COR-L47 (cell line): ENCODE measurements around the gene COIL.

Experiments used
- DNase-seq: peaks from one replicate; lab custom pipeline; 2025; lab: John Stamatoyannopoulos, UW

The COIL gene

DNA sequence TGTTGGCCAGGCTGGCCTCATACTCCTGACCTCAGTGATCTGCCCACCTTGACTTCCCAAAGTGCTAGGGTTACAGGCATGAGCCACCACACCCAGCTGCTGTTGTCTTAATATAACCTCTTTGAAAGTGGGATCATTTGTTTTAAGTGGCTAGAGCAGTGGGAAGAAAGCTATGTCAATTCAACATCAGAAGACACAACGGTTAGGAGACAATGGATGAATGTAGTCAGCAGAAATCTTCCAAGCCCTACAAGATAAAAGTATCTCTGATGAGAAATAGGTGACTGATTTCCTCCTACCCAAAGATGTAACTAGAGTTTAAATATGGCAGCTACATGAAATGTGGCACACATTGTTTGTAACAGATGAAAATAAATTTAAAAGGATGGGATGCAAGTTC lies 27.0 kb downstream of the COIL start:
- DNase-seq, result no peak

DNA sequence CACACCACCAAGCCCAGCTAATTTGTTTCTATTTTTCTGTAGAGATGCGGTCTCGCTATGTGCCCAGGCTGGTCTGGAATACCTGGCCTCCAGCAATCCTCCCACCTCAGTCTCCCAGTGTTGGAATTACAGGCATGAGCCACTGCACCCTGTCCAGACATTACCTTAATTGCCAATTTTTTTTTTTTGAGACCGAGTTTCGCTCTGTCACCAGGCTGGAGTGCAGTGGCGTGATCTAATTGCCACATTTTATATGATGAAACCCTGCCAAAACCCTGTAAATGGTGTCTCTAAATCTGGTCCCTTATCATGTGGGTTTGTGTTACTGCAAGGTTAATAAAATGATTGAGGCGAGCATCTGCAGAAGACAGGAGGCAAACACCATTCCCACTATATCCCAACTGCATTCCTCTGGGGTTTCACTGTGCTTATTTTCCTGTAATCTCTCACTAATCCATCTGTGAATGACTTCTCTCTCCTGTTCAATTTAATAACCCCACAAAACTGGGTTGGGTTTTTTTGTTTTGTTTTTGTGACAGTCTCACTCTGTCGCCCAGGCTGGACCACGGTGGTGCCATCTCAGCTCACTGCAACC lies 27.6 kb downstream of the COIL start:
- DNase-seq, result no peak

DNA sequence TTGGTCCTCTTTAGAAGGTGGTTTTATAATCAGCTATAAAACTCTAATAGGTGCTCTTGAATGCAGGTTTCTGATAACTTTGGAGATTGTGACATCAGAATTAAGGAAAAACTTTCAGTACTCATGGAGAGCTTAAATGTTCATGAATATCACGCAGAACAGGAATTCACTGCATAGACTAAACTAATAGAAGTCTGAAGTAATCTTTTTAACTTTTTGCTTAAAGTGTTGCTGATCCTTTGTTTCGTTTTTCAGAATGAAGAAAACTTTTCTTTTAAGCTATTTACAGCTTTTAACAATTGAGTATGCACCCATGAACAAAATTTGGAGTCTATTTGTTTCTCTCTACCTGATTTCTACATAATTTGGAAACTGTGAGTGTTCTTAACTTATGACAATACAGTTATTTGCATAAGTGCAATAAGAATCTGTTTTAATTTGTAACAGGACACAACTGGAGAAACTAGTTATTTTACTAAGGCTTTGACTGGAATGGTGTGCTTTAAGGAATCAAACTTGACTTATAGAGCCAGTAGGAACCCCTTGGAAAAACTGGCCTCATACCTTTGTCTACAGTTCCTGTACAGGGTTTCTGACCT lies 30.0 kb downstream of the COIL start:
- no peak for DNase-seq

DNA sequence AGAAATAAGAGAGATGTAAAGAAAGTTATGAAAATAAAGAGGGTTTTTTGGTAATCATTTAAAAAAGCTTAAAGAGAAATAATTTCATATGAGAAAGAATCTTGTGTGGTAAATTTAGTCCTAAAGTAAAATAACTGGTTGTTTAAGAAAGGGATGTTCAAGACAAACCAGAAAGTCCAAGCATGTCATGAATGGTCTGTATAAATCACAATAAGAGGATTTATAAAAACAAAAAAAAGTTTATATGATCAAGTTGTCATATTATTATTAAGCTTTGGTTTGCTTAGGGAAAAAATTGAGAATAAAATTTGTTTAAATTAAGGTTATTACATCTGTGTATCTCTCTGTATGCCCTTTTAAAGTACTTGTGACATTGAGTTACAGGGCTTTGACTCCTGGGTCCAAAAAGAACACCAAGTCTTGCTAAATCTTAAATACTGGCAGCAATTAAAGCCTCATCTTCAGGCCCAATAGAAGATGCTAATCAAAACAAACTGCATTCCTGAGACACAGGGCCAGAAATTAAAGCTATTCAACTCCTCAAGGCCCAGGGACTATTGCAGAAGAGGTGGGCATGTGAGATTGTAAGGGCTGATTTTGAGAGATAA lies 31.4 kb downstream of the COIL start:
- DNase-seq, result no peak

DNA sequence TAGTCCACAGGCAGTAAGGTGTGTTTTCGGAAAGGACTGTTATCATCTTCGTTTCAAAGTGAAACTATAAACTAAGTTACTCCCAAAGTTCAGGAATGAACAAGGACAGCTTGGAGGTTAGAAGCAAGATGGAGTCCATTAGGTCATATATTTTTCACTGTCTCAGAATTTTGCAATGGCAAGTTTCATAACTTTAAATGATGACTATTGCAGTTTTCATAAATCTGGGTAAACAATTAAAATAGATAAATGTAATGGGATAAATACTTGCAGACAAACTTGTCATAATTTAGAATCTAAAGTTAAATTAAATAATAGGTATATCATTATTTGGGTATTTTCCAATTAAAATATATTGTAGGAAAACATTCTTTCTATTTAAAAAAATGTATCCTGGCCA lies 32.3 kb downstream of the COIL start:
- no peak for DNase-seq

DNA sequence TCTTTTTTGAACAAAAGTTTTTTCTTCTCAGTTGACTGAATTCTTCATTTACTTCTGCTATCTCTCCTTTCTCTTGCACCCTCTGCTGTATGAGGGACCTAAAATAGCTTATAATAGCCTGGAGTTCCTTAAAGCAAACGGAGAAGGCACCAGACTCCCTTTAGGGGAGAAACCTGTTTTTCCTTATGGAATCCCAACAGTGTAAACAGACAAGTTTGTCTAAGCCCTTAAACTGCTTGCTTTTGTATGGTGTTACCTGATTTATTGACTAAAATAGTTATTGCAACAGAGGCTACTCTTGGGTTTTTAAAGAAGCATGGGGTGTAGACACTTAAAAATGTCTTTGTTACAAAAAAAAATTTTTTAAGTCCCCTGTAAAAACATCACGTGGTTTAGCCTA lies 34.1 kb downstream of the COIL start:
- no peak for DNase-seq

DNA sequence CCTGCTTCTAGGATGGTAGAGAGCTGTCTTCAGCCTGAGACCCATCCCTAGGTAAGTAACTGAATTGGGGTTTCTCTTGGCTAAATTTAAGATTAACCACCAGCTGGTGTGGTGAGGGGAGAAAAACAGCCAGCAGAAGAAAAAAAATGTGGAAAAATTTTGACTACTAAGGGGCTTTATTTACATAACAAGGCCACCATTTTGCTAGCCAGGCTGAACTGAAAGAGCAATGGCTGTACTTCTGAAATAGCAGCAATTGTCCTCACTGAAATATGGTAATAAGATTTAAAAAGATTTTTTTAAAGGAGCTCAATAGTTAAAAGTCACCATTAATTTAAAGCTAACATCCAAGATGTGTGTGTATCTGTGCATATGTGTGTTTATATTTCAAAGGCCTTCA lies 34.6 kb downstream of the COIL start:
- DNase-seq, result no peak

DNA sequence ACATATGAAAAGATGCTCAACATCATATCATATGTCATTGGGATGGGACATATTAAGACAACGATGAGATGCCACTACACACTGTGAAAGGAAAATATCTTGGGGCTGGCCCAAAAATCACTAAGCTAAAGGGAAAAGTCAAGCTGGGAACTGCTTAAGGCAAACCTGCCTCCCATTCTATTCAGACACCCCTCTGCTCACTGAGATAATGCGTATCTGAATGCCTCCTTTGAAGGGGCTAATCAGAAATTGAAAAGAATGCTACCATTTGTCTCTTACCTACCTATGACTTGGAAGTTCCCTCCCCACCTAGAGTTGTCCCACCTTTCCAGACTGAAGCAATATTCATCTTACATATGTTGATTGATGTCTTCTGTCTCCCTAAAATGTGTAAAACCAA lies 35.8 kb downstream of the COIL start:
- no peak for DNase-seq

DNA sequence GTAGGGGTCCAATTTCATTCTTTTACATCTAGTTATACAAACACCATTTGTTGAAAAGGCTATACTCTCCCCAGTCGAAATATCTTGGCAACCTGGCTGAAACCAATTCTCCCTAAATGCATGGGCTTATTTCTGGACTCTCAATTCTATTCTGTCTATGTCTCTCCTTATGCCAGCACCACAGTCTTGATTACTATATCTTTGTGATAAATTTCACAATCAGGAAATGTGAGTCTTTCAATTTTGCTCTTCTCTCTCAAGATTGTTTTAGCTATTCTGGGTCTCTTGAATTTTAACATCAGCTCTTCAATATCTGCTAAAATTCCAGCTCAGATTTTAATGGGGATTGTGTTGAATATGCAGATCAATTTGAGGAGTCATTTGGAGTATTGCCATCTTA lies 41.1 kb downstream of the COIL start:
- no peak for DNase-seq

DNA sequence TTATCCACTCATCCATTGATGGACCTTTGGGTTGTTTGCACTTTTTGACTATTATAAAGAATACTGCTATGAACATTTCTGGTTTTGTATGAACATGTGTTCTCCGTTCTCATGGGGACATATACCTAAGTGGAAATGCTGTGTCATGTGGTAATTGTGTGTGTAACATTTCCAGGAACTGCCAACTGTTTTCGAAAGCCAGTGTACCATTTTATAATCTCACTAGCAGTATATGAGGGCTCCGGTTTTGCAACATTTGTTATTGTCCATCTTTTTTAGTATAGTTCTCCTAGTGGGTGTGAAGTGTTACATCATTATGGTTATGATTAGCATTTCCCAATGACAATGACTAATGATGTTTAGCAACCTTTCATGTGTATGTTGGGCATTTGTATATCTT lies 41.9 kb downstream of the COIL start:
- DNase-seq, result no peak

DNA sequence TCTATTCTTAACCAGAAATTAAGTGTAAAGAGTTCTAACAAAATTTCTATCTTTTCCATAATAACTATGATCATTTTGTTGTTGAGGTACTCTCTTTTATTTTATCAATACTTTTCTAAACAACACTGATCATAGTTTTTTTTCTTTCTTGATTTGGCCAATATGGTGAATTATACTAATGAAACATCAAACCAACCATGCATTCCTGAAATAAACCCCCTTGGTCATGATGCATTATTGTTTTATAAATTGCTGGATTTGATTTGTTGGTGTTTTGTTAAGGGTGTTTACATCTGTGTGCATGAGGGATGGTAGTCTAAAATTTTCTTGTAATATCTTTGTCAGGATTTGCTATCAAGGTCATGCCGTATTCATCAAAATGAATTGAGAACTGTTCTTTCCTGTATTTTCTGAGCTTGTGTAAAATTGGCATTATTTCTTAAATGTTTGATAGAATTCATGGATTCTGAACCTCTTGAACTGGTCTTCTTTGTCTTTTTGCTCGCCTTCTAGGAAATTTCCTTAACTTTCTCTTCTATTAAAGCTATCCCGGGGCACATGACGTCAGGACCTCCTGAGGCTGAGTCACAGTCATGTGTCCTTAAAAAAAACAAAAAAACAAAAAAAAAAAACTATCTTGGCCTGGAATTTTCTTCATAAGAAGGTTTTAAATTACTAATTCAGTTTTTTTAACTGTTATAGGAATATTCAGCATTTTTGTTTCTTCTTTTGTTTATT lies 43.1 kb downstream of the COIL start:
- no peak for DNase-seq

DNA sequence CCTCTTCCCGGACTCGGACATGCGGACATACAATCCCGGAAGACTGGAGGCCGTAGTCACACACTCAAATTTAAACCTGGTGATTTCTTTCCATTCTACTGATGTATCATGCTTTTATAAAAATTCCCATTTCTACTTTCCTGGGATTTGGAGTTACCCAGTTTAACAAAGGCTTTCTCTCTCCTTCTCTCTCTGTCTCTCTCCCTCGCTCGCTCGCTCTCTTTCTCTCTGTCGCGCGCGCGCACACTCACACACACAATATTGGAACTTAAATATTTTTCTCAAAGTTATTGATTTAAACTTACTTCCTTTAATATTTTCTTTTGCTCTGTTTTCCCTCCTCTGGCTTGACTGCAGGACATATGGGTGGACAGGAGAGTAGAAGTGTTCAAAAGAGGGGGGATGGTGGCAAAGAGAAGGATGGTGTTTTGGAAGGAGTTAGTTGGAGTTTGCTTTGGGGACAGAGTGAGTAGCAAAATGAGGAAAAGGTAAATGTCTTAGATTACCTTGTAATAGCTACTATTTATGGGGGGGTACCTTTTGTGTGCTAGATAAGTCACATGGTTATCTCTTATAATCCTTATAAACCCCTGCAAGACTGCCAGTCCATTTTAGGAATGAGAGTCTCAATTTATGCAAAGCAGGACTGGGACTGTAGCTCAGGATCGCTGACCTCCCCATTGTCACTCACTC lies 46.1 kb downstream of the COIL start:
- no peak for DNase-seq

DNA sequence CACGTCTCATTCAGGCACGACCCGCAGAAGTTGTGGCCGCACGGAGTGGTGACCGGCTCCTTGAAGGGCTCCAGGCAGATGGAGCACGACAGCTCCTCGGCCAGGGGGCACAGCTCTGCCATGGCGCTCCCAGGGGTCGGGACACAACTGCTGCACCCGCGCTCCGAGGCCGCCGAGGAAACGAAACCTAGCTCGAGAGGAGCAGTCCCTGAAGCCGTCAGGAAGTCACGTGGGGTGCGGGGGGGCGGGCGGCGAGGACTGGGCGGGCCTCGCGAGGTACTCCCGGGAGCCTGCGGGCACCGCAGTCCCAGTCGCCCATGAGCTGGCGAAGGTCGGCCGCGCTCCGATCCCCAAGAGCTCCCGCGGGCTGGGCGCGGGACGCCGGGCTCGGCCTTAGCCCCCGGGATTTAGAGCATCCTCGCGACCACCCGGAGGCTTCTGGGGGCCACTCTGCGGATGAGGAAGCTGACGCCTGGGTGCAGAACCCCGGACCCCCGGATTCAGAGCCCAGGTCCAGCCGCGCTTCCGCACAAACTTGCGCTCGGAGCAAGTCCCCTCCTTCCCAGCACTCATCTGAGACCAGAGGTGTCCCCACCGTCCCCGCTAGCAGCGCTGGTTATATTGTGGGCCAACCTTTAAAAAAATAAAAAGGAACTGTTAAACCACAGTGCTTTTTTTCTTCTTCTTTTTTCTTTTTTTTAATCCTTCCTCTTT lies 46.8 kb downstream of the COIL start, which contains the start of gene TRIM25:
TRIM25 (minus strand) TSS at position 183 of the 714 bp plus-strand sequence; CDS start at position 122, 61 bp downstream.
- peak; percentile 88 for DNase-seq

DNA sequence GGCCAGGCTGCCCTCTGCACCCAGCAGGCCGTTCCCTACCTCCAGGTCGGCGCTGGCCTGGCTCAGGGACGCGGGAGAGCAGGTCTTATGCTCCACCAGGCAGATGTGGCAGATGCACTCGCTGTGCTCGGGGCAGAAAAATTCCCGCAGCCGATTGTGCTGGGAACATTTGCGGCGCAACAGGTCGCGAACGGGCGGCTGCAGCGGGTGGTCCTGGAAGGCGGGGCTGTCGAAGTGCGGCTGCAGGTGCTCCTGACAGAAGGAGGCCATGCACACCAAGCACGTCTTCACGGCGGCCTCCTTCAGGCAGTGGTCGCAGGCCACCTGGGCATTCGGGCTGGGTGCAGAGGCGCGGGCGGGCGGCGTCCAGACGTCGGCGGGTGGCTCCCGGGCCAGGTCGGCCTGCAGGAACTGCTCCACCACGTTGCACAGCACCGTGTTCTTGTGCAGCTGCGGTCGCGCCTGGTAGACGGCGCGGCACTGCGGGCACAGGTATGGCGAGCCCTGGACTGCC lies 47.4 kb downstream of the COIL start:
- peak; percentile 33 for DNase-seq

DNA sequence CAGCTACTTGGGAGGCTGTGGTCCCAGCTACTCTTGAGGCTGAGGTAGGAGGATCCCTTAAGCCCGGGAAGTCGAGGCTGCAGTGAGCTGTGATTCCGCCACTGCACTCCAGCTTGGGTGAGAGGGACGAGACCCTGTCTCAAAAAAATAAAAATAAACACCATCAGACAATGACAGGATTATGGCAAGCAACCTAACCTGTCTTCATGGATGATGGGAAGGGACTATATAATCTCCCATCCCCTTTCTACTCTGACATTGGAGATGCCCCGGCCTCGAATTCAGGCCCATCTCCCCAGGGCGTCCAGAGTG lies 47.9 kb downstream of the COIL start:
- no peak for DNase-seq

DNA sequence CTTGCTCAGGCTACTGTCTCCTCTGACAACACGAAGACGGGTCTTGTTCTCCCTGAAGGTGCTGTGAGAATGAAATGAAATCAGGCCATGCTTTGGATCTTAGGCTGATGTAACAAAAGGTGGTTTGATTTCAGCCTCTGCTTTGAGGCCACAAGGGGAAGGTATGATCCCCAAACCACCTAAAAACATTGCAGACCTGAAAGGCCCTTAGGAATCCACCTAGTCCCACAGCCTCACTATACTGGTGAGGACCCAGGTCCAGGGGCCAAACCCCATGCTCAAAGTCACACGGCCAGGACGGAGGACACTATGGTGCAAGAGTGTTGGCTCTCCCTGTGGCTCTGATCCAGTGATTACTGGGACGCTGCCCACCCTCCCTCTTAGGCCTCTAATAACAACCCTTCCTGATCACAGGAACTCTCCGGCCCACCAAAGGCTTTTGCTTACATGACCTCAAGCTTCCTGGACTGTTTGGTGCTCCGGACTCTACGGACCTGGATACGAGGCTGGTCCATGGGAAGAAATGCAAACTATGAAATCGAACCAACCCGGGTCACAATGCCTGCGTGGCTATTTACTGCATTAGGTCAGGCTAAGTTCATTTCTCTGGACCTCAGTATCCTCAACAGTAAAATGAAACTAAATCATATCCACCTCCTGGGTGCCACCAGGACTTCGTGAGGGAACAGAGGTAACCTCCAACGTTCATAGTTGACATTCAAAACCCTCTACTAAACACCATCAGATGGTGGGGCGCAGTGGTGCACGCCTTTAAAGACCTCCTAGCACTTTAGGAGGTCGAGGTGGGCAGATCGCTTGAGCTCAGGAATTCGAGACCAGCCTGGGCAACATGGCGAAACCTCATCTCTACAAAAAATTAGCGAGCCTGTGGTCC lies 48.5 kb downstream of the COIL start:
- no peak for DNase-seq

DNA sequence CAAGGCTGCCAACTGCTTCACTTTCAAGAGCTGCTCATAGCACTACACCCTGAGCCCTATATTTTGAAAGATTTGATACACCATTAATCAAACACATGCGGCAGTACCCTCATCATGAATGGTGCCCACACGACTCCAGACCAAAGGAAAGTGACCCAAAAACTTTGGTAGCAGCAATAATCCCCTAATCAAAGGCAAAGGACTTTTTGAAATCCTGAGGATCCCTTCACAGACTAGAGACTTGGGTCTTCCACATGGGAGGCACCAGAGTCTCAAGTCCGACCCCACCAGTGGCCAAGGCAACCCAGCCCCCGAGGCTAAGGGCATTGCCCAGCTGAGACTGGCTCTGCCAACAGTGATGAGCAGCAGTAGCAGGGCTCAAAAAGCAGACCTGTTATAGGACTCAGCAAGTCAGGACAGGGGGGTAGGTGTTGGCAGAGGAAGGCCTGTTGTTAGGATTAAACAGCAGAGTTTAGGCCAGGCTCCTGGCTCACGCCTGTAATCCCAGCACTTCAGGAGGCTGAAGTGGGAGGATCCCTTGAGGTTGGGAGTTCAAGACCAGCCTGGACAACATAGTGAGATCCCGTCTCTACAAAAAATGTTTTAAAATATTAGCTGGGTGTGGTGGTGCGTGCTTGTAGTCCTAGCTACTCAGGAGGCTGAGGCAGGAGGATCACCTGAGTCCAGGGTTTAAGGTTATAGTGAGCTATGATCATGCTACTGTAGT lies 50.2 kb downstream of the COIL start:
- DNase-seq, result no peak

DNA sequence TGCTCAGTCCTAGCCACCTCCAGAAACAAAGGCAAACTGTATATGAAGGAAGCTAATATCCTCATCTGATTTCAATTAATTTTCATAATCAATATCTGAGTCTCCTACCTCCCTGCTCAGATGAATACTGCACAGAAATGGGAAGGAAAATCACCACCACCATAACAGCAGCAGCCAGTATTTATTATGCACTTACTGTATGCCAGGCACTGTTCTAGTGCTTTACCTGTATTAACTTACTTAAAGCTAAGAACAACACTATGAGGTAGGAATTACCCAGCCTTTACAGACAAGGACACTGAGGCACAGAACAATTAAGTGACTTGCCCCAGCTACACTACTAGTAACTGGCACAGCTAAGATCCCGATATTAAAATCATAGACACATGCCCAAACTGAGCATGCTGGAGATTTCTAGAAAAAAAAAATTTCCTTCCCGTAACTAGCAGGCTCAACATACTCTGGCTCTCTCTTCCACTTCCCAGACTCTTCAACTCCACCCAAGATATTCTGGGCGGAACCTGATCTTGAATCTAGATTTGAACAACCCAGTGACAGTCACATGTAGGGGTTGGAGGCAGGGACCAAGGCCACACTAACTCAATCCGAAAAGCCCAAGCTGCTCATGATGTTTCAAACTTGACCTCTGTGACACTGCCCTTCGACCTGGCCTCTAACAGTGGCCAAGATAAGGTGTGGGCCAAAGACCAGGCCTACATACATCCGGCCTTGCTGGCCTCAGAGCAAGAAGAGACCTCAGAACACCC lies 50.9 kb downstream of the COIL start:
- DNase-seq, result no peak

DNA sequence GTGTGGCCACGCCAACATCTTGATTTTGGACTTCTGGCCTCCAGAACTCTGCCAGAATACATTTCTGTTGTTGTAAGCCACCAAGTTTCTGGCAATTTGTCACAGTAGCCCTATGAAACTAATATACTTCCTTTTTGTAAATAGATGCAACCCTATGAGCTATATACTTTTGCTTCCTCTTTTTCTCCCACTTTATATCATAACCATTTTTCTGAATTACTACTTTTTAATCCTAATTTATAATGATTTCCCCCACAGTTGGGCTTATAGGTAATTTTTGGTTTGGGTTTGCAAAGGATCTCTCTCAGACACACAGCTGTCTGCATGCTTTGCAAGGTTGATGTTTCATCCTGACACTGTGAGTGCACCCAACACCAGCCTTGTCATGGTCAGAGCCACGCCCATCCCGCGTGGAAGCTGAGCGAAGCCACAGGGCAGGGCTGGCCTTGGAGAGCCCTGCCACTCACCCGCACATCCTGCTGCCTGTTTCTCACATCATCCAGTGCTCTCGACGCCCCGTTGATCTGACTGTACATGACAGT lies 52.8 kb downstream of the COIL start:
- DNase-seq, result no peak
